Keratinocyte (primary cell): ENCODE measurements around the gene C21orf58. TPM values are rescaled to one million over a fixed set of nuclear protein-coding genes. Genes with fewer than 3 reads are reported as not detected.

Experiments
- DNase-seq: peaks from one replicate; pipeline ENCODE4 v3.0.0-alpha.2; 2011; ENCODE audit warnings: low read depth, missing footprints, low spot score
- FAIRE-seq: peaks from 2 replicates; lab custom pipeline; 2011; peaks lifted over from hg19 to GRCh38; lab: Jason Lieb, UNC
- H2AFZ ChIP-seq: 2 replicates; pipeline ENCODE4 v1.6.0; 2012; ENCODE audit warnings: low read length, control low read depth, inconsistent platforms; ENCODE audit not compliant: control insufficient read depth
- H3K27ac ChIP-seq: 2 replicates; pipeline ENCODE4 v1.5.1; 2011; ENCODE audit warnings: low read length; ENCODE audit not compliant: control insufficient read depth, insufficient read depth
- H3K27me3 ChIP-seq: 3 replicates; pipeline ENCODE4 v1.6.0; 2011; ENCODE audit warnings: low read length; ENCODE audit not compliant: control insufficient read depth, insufficient read depth; ENCODE audit errors: extremely low read depth
- H3K36me3 ChIP-seq, 2 experiments: 2 replicates in 1 of 2; 3 replicates in 1 of 2; pipeline ENCODE4 v1.5.1; 2011; ENCODE audit warnings: low read length in 2 of 2, mild to moderate bottlenecking in 1 of 2; ENCODE audit not compliant: control insufficient read depth in 2 of 2, insufficient read depth in 2 of 2; ENCODE audit errors: extremely low read depth in 1 of 2
- H3K4me1 ChIP-seq: 3 replicates; pipeline ENCODE4 v1.5.1; 2011; ENCODE audit warnings: low read length; ENCODE audit not compliant: control insufficient read depth, insufficient read depth; ENCODE audit errors: extremely low read depth
- H3K4me2 ChIP-seq: 3 replicates; pipeline ENCODE4 v1.6.0; 2011; ENCODE audit warnings: low read depth, low read length; ENCODE audit not compliant: control insufficient read depth, insufficient read depth; ENCODE audit errors: extremely low read depth
- H3K4me3 ChIP-seq, 3 experiments: fragments of 200-600 bp in 1 of 3; sonication (generic) in 1 of 3; 2 replicates in 2 of 3; 3 replicates in 1 of 3; pipeline ENCODE4 v1.5.1; 2011 to 2016; ENCODE audit warnings: low read length in 3 of 3, mild to moderate bottlenecking in 3 of 3, control low read depth in 2 of 3, inconsistent platforms in 1 of 3, low read depth in 1 of 3, mixed read lengths in 1 of 3, mixed run types in 1 of 3, moderate library complexity in 1 of 3; ENCODE audit not compliant: control insufficient read depth in 2 of 3, insufficient read depth in 2 of 3; ENCODE audit errors: extremely low read depth in 1 of 3
- H3K79me2 ChIP-seq: 2 replicates; pipeline ENCODE4 v1.6.0; 2012; ENCODE audit warnings: low read length; ENCODE audit not compliant: control insufficient read depth, insufficient read depth
- H3K9ac ChIP-seq: 3 replicates; pipeline ENCODE4 v1.6.0; 2011; ENCODE audit warnings: low read length; ENCODE audit not compliant: control insufficient read depth, insufficient read depth; ENCODE audit errors: extremely low read depth
- H3K9me1 ChIP-seq: 3 replicates; pipeline ENCODE4 v1.6.0; 2011; ENCODE audit warnings: low read length; ENCODE audit not compliant: control insufficient read depth, insufficient read depth; ENCODE audit errors: extremely low read depth
- H3K9me3 ChIP-seq: 2 replicates; pipeline ENCODE4 v1.5.1; 2012; ENCODE audit warnings: low read depth, low read length; ENCODE audit not compliant: control insufficient read depth
- H4K20me1 ChIP-seq: 3 replicates; pipeline ENCODE4 v1.6.0; 2011; ENCODE audit warnings: low read length; ENCODE audit not compliant: control insufficient read depth, insufficient read depth; ENCODE audit errors: extremely low read depth
- EZH2 ChIP-seq: IDR thresholded peaks from one replicate; pipeline ENCODE4 v1.6.1; 2012; ENCODE audit warnings: inconsistent platforms, mild to moderate bottlenecking, low read length, moderate library complexity
- dilution Hi-C: fragments of 300-500 bp; cut with MboI; formaldehyde crosslinking; loops from one replicate; pipeline ENCODE4 v1.7.0; 2020; ENCODE audit warnings: low sequenced_read_pairs; ENCODE audit not compliant: extremely low pct_ligation_motif_present
- polyA plus RNA-seq, 5 experiments: library from polyadenylated mRNA; depleted of rRNA in 3 of 5; stranded (reverse) in 3 of 5; stranded (forward) in 1 of 5; unstranded in 1 of 5; fragments of >200 nt; gene quantifications; 1 replicate in 1 of 5; 2 replicates in 3 of 5; 3 replicates in 1 of 5; pipeline versions ENCODE4 v1.2.1 to v1.2.3, GENCODE V29; 2011 to 2012; ENCODE audit warnings: missing spikeins in 2 of 5, low read depth in 1 of 5, low replicate concordance in 1 of 5
- TF ChIP-seq, protein P1 (sequence below), 3 experiments: IDR thresholded peaks in 1 of 3; conservative IDR thresholded peaks in 1 of 3; optimal IDR thresholded peaks in 1 of 3; 2 replicates in 2 of 3; 3 replicates in 1 of 3; pipeline versions ENCODE3 to v1.5.1; 2011; ENCODE audit warnings: low read length in 3 of 3, mild to moderate bottlenecking in 3 of 3, moderate library complexity in 2 of 3, control low read depth in 1 of 3, inconsistent platforms in 1 of 3; ENCODE audit not compliant: insufficient read depth in 2 of 3; ENCODE audit errors: extremely low read depth in 1 of 3

Gene C21orf58
- polyA plus RNA-seq, 1 donor (not counting 4 experiments of a cell fraction or from before 2014, with no cell fraction given): 1.2 TPM

DNA sequence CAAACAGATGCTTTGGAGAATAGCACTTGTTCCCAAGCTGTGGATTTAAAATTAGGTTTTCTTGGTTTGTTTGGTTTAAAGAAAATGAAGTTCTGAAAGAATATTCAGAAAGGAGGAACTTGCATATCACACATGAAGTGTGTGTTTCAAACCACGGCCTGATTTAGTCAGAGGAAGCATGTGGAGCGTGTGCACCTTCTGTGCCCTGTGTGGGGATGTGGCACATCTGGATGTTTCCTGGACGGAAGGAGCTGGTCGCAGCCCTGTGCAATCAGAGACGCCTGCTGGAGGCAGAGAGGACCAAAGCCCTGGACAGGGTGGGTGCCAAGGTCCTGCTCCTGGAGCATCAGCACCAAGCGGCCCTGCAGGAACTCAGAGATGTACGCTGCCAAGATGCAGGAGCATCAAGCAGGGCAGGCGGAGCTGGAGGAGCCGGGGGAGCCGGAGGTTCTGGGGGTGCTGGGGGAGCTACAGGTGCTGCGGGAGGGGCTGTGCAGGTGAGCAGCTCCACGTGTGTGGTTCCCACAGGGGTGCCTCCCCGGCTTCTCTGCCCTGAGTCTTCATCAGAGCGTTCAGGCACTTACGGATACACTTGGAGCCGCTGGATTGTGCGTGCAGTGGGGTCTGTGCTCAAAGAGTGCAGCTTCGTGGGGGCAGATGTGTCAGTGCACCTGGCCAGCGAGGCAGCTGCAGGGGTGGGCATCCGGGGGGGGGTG, 46.0 kb upstream of the C21orf58 start:
- peaks cover 20 to 32% of the 10 kb centered on the region in 2 experiments for H3K36me3 ChIP-seq
- no peak overlapping the region for H2AFZ ChIP-seq
- no peak for DNase-seq
- no peaks in the 10 kb centered on the region for H3K4me1 ChIP-seq
- no peak overlapping the region for H3K4me2 ChIP-seq
- no peaks in the 10 kb centered on the region for H3K9me1 ChIP-seq
- FAIRE-seq: no peak
- H3K4me3 ChIP-seq: no peak overlapping the region
- H3K9ac ChIP-seq: no peak overlapping the region
- no peak overlapping the region for H3K27ac ChIP-seq
- H4K20me1 ChIP-seq: peaks cover 8% of the 10 kb centered on the region
- H3K79me2 ChIP-seq: peaks cover 31% of the 10 kb centered on the region
- no peaks in the 10 kb centered on the region for H3K9me3 ChIP-seq
- dilution Hi-C loops: no loop called here
- no peaks in the 10 kb centered on the region for H3K27me3 ChIP-seq
- TF ChIP-seq EZH2: no peak
- TF ChIP-seq, protein P1, sequence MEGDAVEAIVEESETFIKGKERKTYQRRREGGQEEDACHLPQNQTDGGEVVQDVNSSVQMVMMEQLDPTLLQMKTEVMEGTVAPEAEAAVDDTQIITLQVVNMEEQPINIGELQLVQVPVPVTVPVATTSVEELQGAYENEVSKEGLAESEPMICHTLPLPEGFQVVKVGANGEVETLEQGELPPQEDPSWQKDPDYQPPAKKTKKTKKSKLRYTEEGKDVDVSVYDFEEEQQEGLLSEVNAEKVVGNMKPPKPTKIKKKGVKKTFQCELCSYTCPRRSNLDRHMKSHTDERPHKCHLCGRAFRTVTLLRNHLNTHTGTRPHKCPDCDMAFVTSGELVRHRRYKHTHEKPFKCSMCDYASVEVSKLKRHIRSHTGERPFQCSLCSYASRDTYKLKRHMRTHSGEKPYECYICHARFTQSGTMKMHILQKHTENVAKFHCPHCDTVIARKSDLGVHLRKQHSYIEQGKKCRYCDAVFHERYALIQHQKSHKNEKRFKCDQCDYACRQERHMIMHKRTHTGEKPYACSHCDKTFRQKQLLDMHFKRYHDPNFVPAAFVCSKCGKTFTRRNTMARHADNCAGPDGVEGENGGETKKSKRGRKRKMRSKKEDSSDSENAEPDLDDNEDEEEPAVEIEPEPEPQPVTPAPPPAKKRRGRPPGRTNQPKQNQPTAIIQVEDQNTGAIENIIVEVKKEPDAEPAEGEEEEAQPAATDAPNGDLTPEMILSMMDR (optimal IDR thresholded peaks at IDR 0.05 in 1 of 3, IDR thresholded peaks at IDR 0.05 in 1 of 3, conservative IDR thresholded peaks at IDR 0.05 in 1 of 3; ENCODE audit: extremely low read depth in 1 of 3, insufficient read depth in 2 of 3, low read length in 3 of 3): no peak

DNA sequence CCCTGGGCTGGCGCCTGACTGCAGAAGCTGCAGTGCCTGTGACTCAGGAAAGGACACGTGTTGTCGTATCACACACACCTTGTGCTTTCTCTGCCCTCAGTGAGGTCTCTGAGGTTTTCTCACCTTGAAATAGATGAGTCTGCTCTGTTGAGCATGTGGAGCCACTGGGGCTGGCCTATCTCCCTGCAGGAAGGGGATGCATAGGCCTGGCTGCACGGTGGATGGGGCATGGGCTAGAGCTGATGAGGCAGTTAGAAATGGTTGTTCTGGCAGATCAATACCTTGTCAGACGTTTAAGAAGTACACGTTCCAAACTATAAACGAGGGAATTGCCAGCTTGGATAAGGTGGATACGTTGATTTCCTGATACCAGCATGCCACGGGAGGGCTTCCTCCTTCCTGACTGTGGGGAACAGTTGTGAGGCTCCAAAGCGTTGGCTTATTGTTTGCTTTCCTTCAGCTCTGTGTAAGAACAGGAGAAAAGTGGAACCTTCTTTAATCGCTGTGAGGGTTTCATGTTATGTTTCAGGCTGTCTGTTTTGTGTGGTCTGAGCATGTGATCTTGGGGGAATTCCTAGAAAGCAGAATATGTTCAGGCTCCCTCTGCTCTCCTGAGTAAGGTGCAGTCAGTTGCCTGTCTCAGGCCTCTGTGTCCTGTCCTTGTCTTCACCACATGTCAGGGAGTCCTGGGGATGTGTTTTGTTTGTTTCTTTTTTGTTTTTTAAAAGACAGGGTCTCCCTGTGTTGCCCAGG, 45.0 kb upstream of the C21orf58 start:
- Histone ChIP-seq H3K27ac (no peak overlapping the region), H3K4me2 (no peak overlapping the region), H3K36me3 (peaks cover 24 to 34% of the 10 kb centered on the region in 2 experiments), H2AFZ (no peak overlapping the region), H3K9me1 (no peaks in the 10 kb centered on the region), H3K9me3 (no peaks in the 10 kb centered on the region), H3K9ac (no peak overlapping the region), H3K4me1 (no peaks in the 10 kb centered on the region), H3K27me3 (no peaks in the 10 kb centered on the region), H3K4me3 (no peak overlapping the region), H3K79me2 (peaks cover 28% of the 10 kb centered on the region), H4K20me1 (peaks cover 8% of the 10 kb centered on the region)
- DNase-seq: no peak
- dilution Hi-C loops: no loop called here
- no peak for FAIRE-seq
- TF ChIP-seq, protein P1 (optimal IDR thresholded peaks at IDR 0.05 in 1 of 3, IDR thresholded peaks at IDR 0.05 in 1 of 3, conservative IDR thresholded peaks at IDR 0.05 in 1 of 3; ENCODE audit: extremely low read depth in 1 of 3, insufficient read depth in 2 of 3, low read length in 3 of 3): no peak
- no peak for TF ChIP-seq EZH2
